H1 (cell line): ENCODE measurements around the gene VPS54. TPM values are rescaled to one million over a fixed set of nuclear protein-coding genes. Genes with fewer than 3 reads are reported as not detected.

ENCODE experiments used
- CTCF ChIA-PET: fragments of 300-600 bp; sonication (Branson Sonifier 250); formaldehyde crosslinking; loops from one replicate; lab custom pipeline; 2021; ENCODE audit not compliant: partially characterized antibody; lab: Charles Lee
- POLR2A ChIA-PET: fragments of 300-600 bp; sonication (Branson Sonifier 250); formaldehyde crosslinking; loops from one replicate; lab custom pipeline; 2021; ENCODE audit warnings: inconsistent platforms; ENCODE audit not compliant: partially characterized antibody; lab: Charles Lee
- DNase-seq, 2 experiments: peaks; one replicate each; pipeline versions ENCODE4 v3.0.0 to v3.0.0-alpha.2; 2010 to 2022; ENCODE audit warnings: low spot score in 2 of 2, low read depth in 1 of 2, mixed read lengths in 1 of 2
- FAIRE-seq: peaks from 2 replicates; lab custom pipeline; 2011; peaks lifted over from hg19 to GRCh38; lab: Jason Lieb, UNC
- H2AFZ ChIP-seq: 2 replicates; pipeline ENCODE4 v1.8.1; 2012; ENCODE audit warnings: low read length, inconsistent platforms
- H2AK5ac ChIP-seq: 2 replicates; pipeline ENCODE4 v1.6.1; 2013; ENCODE audit warnings: low read depth, low read length
- H2BK120ac ChIP-seq: replicated peaks from 2 replicates; pipeline ENCODE3; 2013; ENCODE audit warnings: low read depth, low read length, inconsistent platforms
- H2BK12ac ChIP-seq: 2 replicates; pipeline ENCODE4 v1.6.1; 2013; ENCODE audit warnings: low read depth, low read length
- H2BK15ac ChIP-seq: 2 replicates; pipeline ENCODE4 v1.6.1; 2013; ENCODE audit warnings: low read length
- H2BK20ac ChIP-seq: 2 replicates; pipeline ENCODE4 v1.6.1; 2013; ENCODE audit warnings: low read length
- H2BK5ac ChIP-seq: 2 replicates; pipeline ENCODE4 v1.6.1; 2013; ENCODE audit warnings: low read depth, low read length
- H3K14ac ChIP-seq: 2 replicates; pipeline ENCODE4 v1.6.1; 2013; ENCODE audit warnings: inconsistent platforms; ENCODE audit not compliant: insufficient read length
- H3K18ac ChIP-seq: 2 replicates; pipeline ENCODE4 v1.6.1; 2013; ENCODE audit warnings: low read length; ENCODE audit errors: extremely low read depth
- H3K23ac ChIP-seq: 2 replicates; pipeline ENCODE4 v1.6.1; 2013; ENCODE audit warnings: inconsistent platforms; ENCODE audit not compliant: insufficient read length
- H3K23me2 ChIP-seq: 2 replicates; pipeline ENCODE4 v1.6.1; 2013; ENCODE audit warnings: low read depth, low read length
- H3K27ac ChIP-seq: 2 replicates; pipeline ENCODE4 v1.6.1; 2011; ENCODE audit warnings: low read depth, low read length, inconsistent platforms
- H3K27me3 ChIP-seq, 4 experiments: replicated peaks in 1 of 4; 1 replicate in 1 of 4; 2 replicates in 3 of 4; pipeline versions ENCODE4 v1.6.1 to v1.8.1; 2011 to 2013; ENCODE audit warnings: low read length in 3 of 4, mild to moderate bottlenecking in 3 of 4, inconsistent platforms in 2 of 4, mixed read lengths in 2 of 4, moderate library complexity in 1 of 4; ENCODE audit not compliant: control insufficient read depth in 3 of 4, insufficient read depth in 3 of 4; ENCODE audit errors: extremely low read depth in 1 of 4
- H3K36me3 ChIP-seq, 4 experiments: 2 replicates each; pipeline versions ENCODE4 v1.6.1 to v1.8.1; 2011 to 2013; ENCODE audit warnings: mild to moderate bottlenecking in 4 of 4, low read length in 3 of 4, moderate library complexity in 2 of 4, control low read depth in 1 of 4, inconsistent platforms in 1 of 4; ENCODE audit not compliant: insufficient read depth in 4 of 4, control insufficient read depth in 2 of 4
- H3K4ac ChIP-seq: replicated peaks from 2 replicates; pipeline ENCODE3; 2013; ENCODE audit warnings: low read length, low read depth, mixed read lengths, inconsistent platforms; ENCODE audit not compliant: insufficient read length
- H3K4me1 ChIP-seq, 4 experiments: replicated peaks in 1 of 4; 1 replicate in 1 of 4; 2 replicates in 3 of 4; pipeline versions ENCODE4 v1.6.1 to v1.8.1; 2011 to 2013; ENCODE audit warnings: low read length in 3 of 4, inconsistent platforms in 2 of 4, mixed read lengths in 1 of 4; ENCODE audit not compliant: insufficient read depth in 4 of 4, control insufficient read depth in 3 of 4
- H3K4me2 ChIP-seq, 2 experiments: 2 replicates each; pipeline versions ENCODE4 v1.6.1 to v1.8.1; 2011 to 2013; ENCODE audit warnings: low read depth in 2 of 2, low read length in 2 of 2, control low read depth in 1 of 2, inconsistent platforms in 1 of 2, mild to moderate bottlenecking in 1 of 2; ENCODE audit not compliant: insufficient read depth in 1 of 2
- H3K4me3 ChIP-seq, 4 experiments: fragments of 200-600, 300-600 bp in 1 of 4; sonication (generic), shearing (Covaris generic), sonication (Bioruptor Twin) in 1 of 4; 2 replicates each; pipeline versions ENCODE4 v1.5.1 to v1.8.1; 2011 to 2016; ENCODE audit warnings: low read length in 4 of 4, low read depth in 3 of 4, control low read depth in 2 of 4, inconsistent platforms in 2 of 4, mild to moderate bottlenecking in 2 of 4, mixed read lengths in 1 of 4, moderate library complexity in 1 of 4; ENCODE audit not compliant: insufficient read depth in 2 of 4; ENCODE audit errors: extremely low read depth in 1 of 4
- H3K56ac ChIP-seq: replicated peaks from 2 replicates; pipeline ENCODE3; 2013; ENCODE audit warnings: low read depth, mild to moderate bottlenecking, mixed read lengths, low read length, inconsistent platforms; ENCODE audit not compliant: insufficient read length
- H3K79me1 ChIP-seq: 2 replicates; pipeline ENCODE4 v1.6.1; 2013; ENCODE audit warnings: low read depth, low read length, control low read depth
- H3K79me2 ChIP-seq, 2 experiments: 2 replicates each; pipeline versions ENCODE4 v1.6.1 to v1.8.1; 2012 to 2013; ENCODE audit warnings: low read length in 2 of 2, mild to moderate bottlenecking in 2 of 2, inconsistent platforms in 1 of 2; ENCODE audit not compliant: insufficient read depth in 2 of 2, control insufficient read depth in 1 of 2
- H3K9ac ChIP-seq, 4 experiments: replicated peaks in 1 of 4; 1 replicate in 1 of 4; 2 replicates in 3 of 4; pipeline versions ENCODE4 v1.6.1 to v1.8.1; 2011 to 2013; ENCODE audit warnings: low read depth in 3 of 4, low read length in 3 of 4, control low read depth in 2 of 4, mild to moderate bottlenecking in 2 of 4, moderate library complexity in 2 of 4, inconsistent platforms in 1 of 4; ENCODE audit errors: extremely low read depth in 1 of 4
- H3K9me3 ChIP-seq, 2 experiments: 2 replicates each; pipeline versions ENCODE4 v1.6.1 to v1.8.1; 2012 to 2013; ENCODE audit warnings: mild to moderate bottlenecking in 2 of 2, moderate library complexity in 2 of 2, control low read depth in 1 of 2, inconsistent platforms in 1 of 2, low read depth in 1 of 2, low read length in 1 of 2, mixed read lengths in 1 of 2; ENCODE audit not compliant: insufficient read depth in 2 of 2
- H4K20me1 ChIP-seq, 2 experiments: replicated peaks in 1 of 2; 2 replicates each; pipeline versions ENCODE3 to v1.8.1; 2011 to 2013; ENCODE audit warnings: inconsistent platforms in 2 of 2, low read length in 2 of 2, mild to moderate bottlenecking in 1 of 2; ENCODE audit not compliant: insufficient read depth in 2 of 2, control insufficient read depth in 1 of 2
- H4K5ac ChIP-seq: 2 replicates; pipeline ENCODE4 v1.6.1; 2013; ENCODE audit warnings: low read length, low read depth, mixed read lengths, inconsistent platforms; ENCODE audit not compliant: insufficient read length
- H4K8ac ChIP-seq: 2 replicates; pipeline ENCODE4 v1.8.0; 2013; ENCODE audit warnings: mild to moderate bottlenecking, moderate library complexity, low read length, inconsistent platforms; ENCODE audit not compliant: insufficient read depth; ENCODE audit errors: extremely low read depth
- H4K91ac ChIP-seq: replicated peaks from 2 replicates; pipeline ENCODE3; 2013; ENCODE audit warnings: low read length, mixed read lengths, inconsistent platforms; ENCODE audit not compliant: insufficient read length
- SIRT6 ChIP-seq: IDR thresholded peaks from one replicate; pipeline ENCODE4 v1.7.1; 2012; ENCODE audit warnings: low read length, inconsistent platforms
- WGBS, 2 experiments: shearing (Covaris generic) in 1 of 2; methylation state at CpG; one replicate each; pipeline versions ENCODE4 v1.1.6 to v1.1.7; 2013 to 2015; ENCODE audit warnings: low lambda C conversion rate in 2 of 2, mixed read lengths in 2 of 2, inconsistent platforms in 1 of 2, low coverage in 1 of 2, missing lambda C conversion rate in 1 of 2; ENCODE audit not compliant: insufficient replicate concordance in 2 of 2, insufficient coverage in 1 of 2, insufficient read length in 1 of 2; ENCODE audit errors: extremely low coverage in 1 of 2, missing lambda C conversion rate in 1 of 2; 5-methylcytosine and 5-hydroxymethylcytosine counted together
- polyA plus RNA-seq, 7 experiments: library from polyadenylated mRNA; depleted of rRNA in 3 of 7; stranded (reverse) in 5 of 7; unstranded in 2 of 7; fragments of >200 nt in 5 of 7; fragments of 200-250 nt in 2 of 7; gene quantifications; 1 replicate in 5 of 7; 2 replicates in 1 of 7; 4 replicates in 1 of 7; pipeline versions ENCODE4 v1.2.1 to v1.2.3, GENCODE V29; 2011 to 2013; ENCODE audit warnings: missing spikeins in 2 of 7, mixed read lengths in 2 of 7
- total RNA-seq: library from RNA; stranded (reverse); fragmentation: NEBNext Ultra II Directional; extraction: Animal tissue kit (Norgen Biotek cat#: 25700); gene quantifications from 2 replicates; pipeline ENCODE4 v1.2.1, GENCODE V29; 2021

The VPS54 gene
- total and polyA plus RNA-seq, 2 of the 8 experiments (the other 6 are each of a cell fraction or from before 2014, with no cell fraction given): 3.6 to 13.2 TPM

- Histone ChIP-seq H3K18ac (no peak overlapping the region), H3K4ac (no peak overlapping the region), H2AFZ (no peak overlapping the region), H2BK5ac (no peak overlapping the region), H2AK5ac (no peak overlapping the region), H3K23ac (no peak overlapping the region), H3K56ac (no peak overlapping the region), H4K5ac (no peak overlapping the region), H3K14ac (no peak overlapping the region), H3K27ac (no peak overlapping the region), H3K4me1 (peaks cover 2 to 9% (median 5%) of the 10 kb centered on the region in 4 experiments; a peak in 6 of 7 replicates), H3K79me2 (peaks cover 0 to 63% of the 10 kb centered on the region in 2 experiments; a peak in 3 of 4 replicates), H3K79me1 (peaks cover 2% of the 10 kb centered on the region; the same call in 1 of the 2 replicates), H2BK20ac (no peak overlapping the region), H4K20me1 (no peaks in the 10 kb centered on the region), H3K36me3 (no peaks in the 10 kb centered on the region), H2BK120ac (no peak overlapping the region), H3K4me3 (no peak overlapping the region), H3K9ac (no peak overlapping the region), H3K23me2 (peaks cover 5% of the 10 kb centered on the region; the same call in 1 of the 2 replicates), H4K91ac (no peak overlapping the region), H3K4me2 (no peak overlapping the region), H2BK15ac (no peak overlapping the region), H4K8ac (no peak overlapping the region), H3K27me3 (no peaks in the 10 kb centered on the region), H2BK12ac (no peak overlapping the region), H3K9me3 (no peaks in the 10 kb centered on the region)
- no peak for TF ChIP-seq SIRT6
- DNase-seq: no peak
- CTCF ChIA-PET: interaction anchor here (0.6 to 1.0 kb wide), 2 partner anchors 11 to 312 kb away, joined by 3 read pairs; no protein-coding TSS in a partner anchor
- WGBS, 2 experiments: 92% methylated on average over 5 of the region's 5 CpGs; no CpG with 5 or more reads in 1 of the 2 experiments
- no peak for FAIRE-seq
- POLR2A ChIA-PET: interaction anchor here (1.3 kb wide), 1 partner anchor 173 kb away, joined by 3 read pairs; no protein-coding TSS in a partner anchor
Measured at GRCh38 chr2:64015391-64015790, 3.8 kb downstream of the VPS54 start.
